Mucosa of descending colon (tissue), 3 donors: Measurements from ENCODE around the gene ZNF423. TPM values are rescaled to one million over a fixed set of nuclear protein-coding genes. Genes with fewer than 3 reads are reported as not detected.

Experiments used
- ATAC-seq: fragments of 200-7000 bp; cut with Tn5 transposase; one replicate; pipeline ENCODE4 v1.9.1; 2020; ENCODE audit warnings: mild to moderate bottlenecking, moderate library complexity
- DNase-seq, 3 donors: peaks; one replicate each; pipeline ENCODE4 v3.0.0-alpha.2; 2020
- H3K36me3 ChIP-seq: fragments of 200-600 bp; one replicate; pipeline ENCODE4 v1.8.0; 2021; ENCODE audit warnings: low read depth, mild to moderate bottlenecking
- H3K4me1 ChIP-seq: fragments of 200-600 bp; one replicate; pipeline ENCODE4 v1.8.0; 2021; ENCODE audit warnings: low read depth, mild to moderate bottlenecking
- H3K4me3 ChIP-seq: fragments of 200-600 bp; one replicate; pipeline ENCODE4 v1.8.0; 2021; ENCODE audit warnings: mild to moderate bottlenecking
- H3K9me3 ChIP-seq: fragments of 200-600 bp; one replicate; pipeline ENCODE4 v1.8.0; 2021; ENCODE audit warnings: mild to moderate bottlenecking
- intact Hi-C, 2 donors: fragments of 100-400 bp; cut with DNase I in 1 of 2; cut with micrococcal nuclease in 1 of 2; formaldehyde crosslinking; loops; one replicate each; pipeline versions ENCODE4 v1.11.0 to v1.11.1; 2022; cut with DNase I, micrococcal nuclease
- total RNA-seq, 3 donors: library from RNA; stranded (reverse); fragmentation: NEBNext Ultra II Directional in 2 of 3; extraction: Animal tissue kit (Norgen Biotek cat#: 25700) in 2 of 3; gene quantifications; one replicate each; pipeline versions ENCODE4 v1.2.1 to v1.2.4, GENCODE V29; 2021 to 2023
- TF ChIP-seq, protein P1 (sequence below): fragments of 200-600 bp; IDR thresholded peaks from one replicate; pipeline ENCODE4 v1.8.0; 2022; ENCODE audit warnings: antibody characterized with exemption, mild to moderate bottlenecking
- donor health status: DM: no; HTN: no; CAD: no; lungs with moderate emphysema.
- donor health status: DM: no; HTN: no; CAD: no.
- donor health status: DM: no; HTN: yes; CAD: no.

Gene ZNF423
- total RNA-seq, 3 donors from 2014 or later, result 6.7 to 11.6 (median 11.0) TPM

DNA sequence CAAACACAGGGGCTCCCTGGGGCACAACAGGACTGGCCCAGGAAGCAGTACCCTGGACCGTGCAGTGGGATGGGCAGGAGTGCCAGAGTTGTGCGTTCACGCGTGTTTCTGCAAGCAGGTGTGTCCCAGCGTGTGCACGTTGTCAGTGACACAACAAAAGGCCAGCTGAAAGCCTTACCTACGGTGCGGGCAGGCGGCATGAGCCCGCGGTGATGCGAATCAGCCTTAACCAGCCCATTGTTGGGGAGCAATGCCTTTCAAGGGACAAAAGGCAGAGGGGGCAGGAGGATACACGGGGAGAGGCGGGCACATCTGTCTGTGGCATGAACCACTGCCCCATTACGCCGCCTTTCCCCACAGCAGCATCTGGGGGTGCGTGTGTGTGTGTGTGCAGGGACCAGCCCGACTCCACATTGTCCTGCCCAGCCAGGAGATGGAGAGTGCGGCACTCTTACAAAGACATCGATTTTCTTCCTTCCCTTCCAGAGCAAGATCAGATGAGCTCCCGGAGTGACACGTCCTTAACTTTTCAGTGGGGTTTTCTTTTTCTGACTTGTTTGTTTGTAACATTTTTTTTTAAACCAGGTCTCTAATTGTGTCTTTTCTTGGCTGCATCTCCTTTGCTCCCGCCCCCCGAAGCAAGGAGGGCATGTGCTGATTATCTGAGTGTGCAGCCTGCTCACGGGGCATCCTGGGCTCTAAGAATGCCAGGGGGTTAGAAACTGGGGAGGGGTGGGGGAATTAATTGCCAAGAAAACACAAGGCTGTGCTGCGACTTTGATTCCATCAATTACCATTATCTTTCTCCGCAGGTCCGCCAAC lies 158.1 kb downstream of the ZNF423 start:
- ATAC-seq (no peak), DNase-seq (no peak)
- TF ChIP-seq, protein P1, sequence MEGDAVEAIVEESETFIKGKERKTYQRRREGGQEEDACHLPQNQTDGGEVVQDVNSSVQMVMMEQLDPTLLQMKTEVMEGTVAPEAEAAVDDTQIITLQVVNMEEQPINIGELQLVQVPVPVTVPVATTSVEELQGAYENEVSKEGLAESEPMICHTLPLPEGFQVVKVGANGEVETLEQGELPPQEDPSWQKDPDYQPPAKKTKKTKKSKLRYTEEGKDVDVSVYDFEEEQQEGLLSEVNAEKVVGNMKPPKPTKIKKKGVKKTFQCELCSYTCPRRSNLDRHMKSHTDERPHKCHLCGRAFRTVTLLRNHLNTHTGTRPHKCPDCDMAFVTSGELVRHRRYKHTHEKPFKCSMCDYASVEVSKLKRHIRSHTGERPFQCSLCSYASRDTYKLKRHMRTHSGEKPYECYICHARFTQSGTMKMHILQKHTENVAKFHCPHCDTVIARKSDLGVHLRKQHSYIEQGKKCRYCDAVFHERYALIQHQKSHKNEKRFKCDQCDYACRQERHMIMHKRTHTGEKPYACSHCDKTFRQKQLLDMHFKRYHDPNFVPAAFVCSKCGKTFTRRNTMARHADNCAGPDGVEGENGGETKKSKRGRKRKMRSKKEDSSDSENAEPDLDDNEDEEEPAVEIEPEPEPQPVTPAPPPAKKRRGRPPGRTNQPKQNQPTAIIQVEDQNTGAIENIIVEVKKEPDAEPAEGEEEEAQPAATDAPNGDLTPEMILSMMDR, result no peak
- intact Hi-C loops, result no loop called here
- Histone ChIP-seq H3K4me3 (no peak overlapping the region), H3K9me3 (no peaks in the 10 kb centered on the region), H3K4me1 (no peaks in the 10 kb centered on the region), H3K36me3 (no peaks in the 10 kb centered on the region)

- ATAC-seq (no peak), DNase-seq (no peak)
- Histone ChIP-seq H3K36me3 (no peaks in the 10 kb centered on the region), H3K4me1 (no peaks in the 10 kb centered on the region), H3K9me3 (no peaks in the 10 kb centered on the region), H3K4me3 (no peak overlapping the region)
- intact Hi-C loops, result no loop called here
- TF ChIP-seq, protein P1, result no peak
Observed at GRCh38 chr16:49696414-49697101, 159.4 kb downstream of the ZNF423 start.

DNA sequence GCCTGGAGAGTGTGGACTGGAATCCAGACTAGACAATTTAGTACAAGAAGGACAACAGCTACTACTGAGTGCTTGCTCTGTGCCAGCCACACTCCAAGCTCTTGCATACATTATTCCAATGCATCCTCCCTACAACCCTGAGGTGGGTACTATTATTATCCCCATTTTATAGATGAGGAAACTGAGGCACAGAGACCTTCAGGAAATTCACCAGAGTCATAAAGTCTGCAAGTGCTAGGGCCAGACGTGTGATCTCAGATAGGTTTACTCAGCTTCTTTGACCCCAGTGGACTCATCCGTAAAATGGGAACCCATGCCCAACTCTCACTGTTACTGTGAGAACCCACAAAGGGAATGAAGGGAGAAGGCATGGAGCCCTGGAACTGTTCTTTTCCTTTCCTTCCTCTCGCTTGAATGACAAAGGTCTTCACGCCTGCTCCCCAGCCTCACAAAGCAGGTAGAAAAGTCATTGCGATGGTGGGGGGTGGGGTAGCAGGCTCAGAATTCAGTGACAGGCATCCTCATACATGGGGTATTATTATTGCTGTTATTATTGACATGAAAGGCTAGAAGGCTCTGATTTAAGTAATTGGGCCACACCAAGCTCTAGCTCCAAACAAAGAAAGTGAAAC lies 160.0 kb downstream of the ZNF423 start:
- H3K9me3 ChIP-seq, result no peaks in the 10 kb centered on the region
- ATAC-seq (no peak), DNase-seq (no peak)
- intact Hi-C loops, result no loop called here
- H3K36me3 ChIP-seq, result no peaks in the 10 kb centered on the region
- no peaks in the 10 kb centered on the region for H3K4me1 ChIP-seq
- no peak overlapping the region for H3K4me3 ChIP-seq
- TF ChIP-seq, protein P1, result no peak

DNA sequence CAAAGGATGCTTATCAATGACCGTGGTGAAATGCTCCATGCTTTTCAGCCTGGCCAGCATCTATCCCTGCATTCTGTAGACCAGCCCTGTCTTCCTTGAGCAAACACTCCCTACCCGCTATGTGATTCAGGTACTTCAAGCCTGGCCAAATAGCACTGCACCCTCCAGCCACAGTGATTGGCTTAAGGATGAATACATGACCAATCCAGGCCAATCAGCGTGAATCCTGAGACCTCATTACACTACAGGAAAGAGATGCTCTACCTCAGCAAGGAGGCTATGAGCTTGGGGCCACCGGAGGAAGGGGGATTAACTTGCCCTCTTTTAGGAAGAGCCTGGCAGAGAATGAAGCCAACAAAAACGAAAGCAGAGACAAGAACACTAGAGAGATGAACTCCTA lies 162.5 kb downstream of the ZNF423 start:
- intact Hi-C loops, result no loop called here
- DNase-seq, result no peak
- H3K9me3 ChIP-seq, result no peaks in the 10 kb centered on the region
- H3K36me3 ChIP-seq, result no peaks in the 10 kb centered on the region
- no peak overlapping the region for H3K4me3 ChIP-seq
- no peak for ATAC-seq
- H3K4me1 ChIP-seq, result no peaks in the 10 kb centered on the region
- TF ChIP-seq, protein P1, result no peak

GRCh38 chr16:49690778-49691177 lies 165.1 kb downstream of the ZNF423 start:
- DNase-seq (no peak), ATAC-seq (no peak)
- intact Hi-C loops, result no loop called here
- H3K36me3 ChIP-seq, result no peaks in the 10 kb centered on the region
- no peaks in the 10 kb centered on the region for H3K4me1 ChIP-seq
- no peak overlapping the region for H3K4me3 ChIP-seq
- TF ChIP-seq, protein P1, result no peak
- no peaks in the 10 kb centered on the region for H3K9me3 ChIP-seq
